ENCODE results near the gene TPM4. TPM values are rescaled to one million over a fixed set of nuclear protein-coding genes. Genes with fewer than 3 reads are reported as not detected.

Gene TPM4
- total and polyA plus RNA-seq, 11 donors, result 49.2 to 260 (median 92.1) TPM

DNA sequence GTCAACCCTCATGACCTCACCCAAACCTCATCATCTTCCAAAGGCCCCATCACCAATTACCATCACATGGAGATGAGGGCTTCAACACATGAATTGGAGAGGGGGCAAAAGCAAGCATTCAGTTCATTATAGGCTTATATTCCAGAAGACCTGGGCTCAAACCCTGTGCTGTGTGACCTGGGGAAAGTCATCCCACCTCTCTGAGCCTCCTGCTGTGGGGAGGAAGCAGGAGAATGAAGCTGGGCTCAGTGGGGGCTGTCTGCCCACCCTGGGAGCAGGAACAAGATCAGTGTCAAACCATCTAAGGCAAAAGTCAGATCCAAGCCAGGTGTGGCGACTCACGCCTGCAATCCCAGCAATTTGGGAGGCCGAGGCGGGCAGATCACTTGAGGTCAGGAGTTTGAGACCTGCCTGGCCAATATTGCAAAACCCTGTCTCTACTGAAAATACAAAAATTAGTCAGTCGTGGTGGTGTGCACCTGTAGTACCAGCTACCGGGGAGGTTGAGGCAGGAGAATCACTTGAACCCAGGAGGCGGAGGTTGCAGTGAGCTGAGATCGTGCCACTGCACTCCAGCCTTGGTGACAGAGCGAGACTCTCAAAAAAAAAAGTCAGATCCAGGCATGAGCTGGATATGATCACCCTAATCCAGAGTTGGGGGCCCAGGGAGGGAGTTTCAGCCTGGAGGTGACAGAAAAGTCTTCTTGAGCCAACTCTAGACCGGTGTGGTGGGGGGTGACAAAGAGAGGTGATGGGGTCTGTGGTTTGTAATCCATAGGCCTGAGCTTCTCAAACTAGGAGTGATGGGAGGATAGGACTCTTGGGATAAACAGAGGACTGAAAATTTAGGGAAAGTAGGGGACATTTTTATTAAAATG, 1.6 kb upstream of the TPM4 start:
- peaks cover 0 to 55% (median 34%) of the 10 kb centered on the region in 12 donors for H3K4me1 ChIP-seq
- intact Hi-C loops (cut with DNase I), result loop anchor here in 4 of 10 donors (5.0 kb wide), 1 partner anchor 38 kb away; the partner anchor contains the start of gene RAB8A (in 4 of the 4)
- 93 to 98% (median 96%) methylated on average over 10 of the region's 10 CpGs for WGBS, 4 donors
- DNase-seq (peak in 1 of 5 donors; percentile 18), ATAC-seq (no peak)
- no peaks in the 10 kb centered on the region for H3K36me3 ChIP-seq
- H3K4me3 ChIP-seq, result no peak overlapping the region
- peak overlapping the region in 9 of 12 donors; percentile 97 to 100 (median 100) for H3K27ac ChIP-seq
- peaks cover 0 to 6% (median 0%) of the 10 kb centered on the region in 9 donors for H3K27me3 ChIP-seq
- TF ChIP-seq POLR2A (IDR thresholded peaks at IDR 0.05), result no peak
- TF ChIP-seq, protein P1, sequence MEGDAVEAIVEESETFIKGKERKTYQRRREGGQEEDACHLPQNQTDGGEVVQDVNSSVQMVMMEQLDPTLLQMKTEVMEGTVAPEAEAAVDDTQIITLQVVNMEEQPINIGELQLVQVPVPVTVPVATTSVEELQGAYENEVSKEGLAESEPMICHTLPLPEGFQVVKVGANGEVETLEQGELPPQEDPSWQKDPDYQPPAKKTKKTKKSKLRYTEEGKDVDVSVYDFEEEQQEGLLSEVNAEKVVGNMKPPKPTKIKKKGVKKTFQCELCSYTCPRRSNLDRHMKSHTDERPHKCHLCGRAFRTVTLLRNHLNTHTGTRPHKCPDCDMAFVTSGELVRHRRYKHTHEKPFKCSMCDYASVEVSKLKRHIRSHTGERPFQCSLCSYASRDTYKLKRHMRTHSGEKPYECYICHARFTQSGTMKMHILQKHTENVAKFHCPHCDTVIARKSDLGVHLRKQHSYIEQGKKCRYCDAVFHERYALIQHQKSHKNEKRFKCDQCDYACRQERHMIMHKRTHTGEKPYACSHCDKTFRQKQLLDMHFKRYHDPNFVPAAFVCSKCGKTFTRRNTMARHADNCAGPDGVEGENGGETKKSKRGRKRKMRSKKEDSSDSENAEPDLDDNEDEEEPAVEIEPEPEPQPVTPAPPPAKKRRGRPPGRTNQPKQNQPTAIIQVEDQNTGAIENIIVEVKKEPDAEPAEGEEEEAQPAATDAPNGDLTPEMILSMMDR (IDR thresholded peaks at IDR 0.05), result no peak
- H3K9me3 ChIP-seq, result no peaks in the 10 kb centered on the region

DNA sequence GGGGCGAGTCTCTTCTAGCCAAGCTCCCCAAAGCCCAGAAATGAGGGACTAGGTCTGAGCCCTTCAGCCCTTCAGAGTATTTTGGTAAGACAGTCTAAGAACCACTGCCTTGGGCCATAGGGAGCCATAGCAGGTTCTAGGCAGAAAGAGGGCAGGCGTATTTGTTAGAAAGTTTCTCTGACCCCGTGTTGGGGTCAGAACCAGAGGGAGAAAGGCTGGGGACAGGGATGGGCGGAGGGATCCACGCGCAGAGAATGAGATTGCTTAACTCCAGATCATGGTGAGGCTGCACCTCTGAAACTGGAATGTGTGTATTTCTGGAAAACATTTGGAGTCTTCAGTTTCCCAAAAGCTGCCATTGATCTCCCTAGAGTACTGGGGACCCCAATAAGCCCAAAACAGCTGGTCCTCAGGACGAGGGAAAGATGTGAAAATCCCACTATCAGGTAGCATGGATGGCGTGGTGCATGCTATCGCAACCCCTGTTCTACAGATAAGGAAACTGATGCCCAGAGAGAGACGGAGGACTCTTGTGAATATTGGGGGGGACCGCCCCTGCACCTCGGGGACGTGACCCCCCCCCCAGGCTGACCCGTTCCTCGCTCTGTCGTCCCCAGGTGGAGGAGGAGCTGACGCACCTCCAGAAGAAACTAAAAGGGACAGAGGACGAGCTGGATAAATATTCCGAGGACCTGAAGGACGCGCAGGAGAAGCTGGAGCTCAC, 703 bp upstream of the TPM4 start:
- peaks cover 0 to 5% (median 2%) of the 10 kb centered on the region in 9 donors for H3K36me3 ChIP-seq
- DNase-seq, result peak in 1 of 5 donors; percentile 18
- ATAC-seq, result no peak
- WGBS, 4 donors, result 30 to 33% (median 32%) methylated on average over 21 of the region's 21 CpGs
- no peaks in the 10 kb centered on the region for H3K9me3 ChIP-seq
- peak overlapping the region; percentile 79 to 99 (median 96) for H3K4me3 ChIP-seq
- peak overlapping the region; percentile 97 to 100 (median 100) for H3K27ac ChIP-seq
- peaks cover 0 to 56% (median 34%) of the 10 kb centered on the region in 12 donors for H3K4me1 ChIP-seq
- intact Hi-C loops (cut with DNase I), result loop anchor here in 4 of 10 donors (5.0 kb wide), 1 partner anchor 37 kb away; the partner anchor contains the start of gene RAB8A (in 4 of the 4)
- no peak for TF ChIP-seq POLR2A (IDR thresholded peaks at IDR 0.05)
- TF ChIP-seq, protein P1 (IDR thresholded peaks at IDR 0.05), result no peak
- peaks cover 0 to 6% (median 0%) of the 10 kb centered on the region in 9 donors for H3K27me3 ChIP-seq

DNA sequence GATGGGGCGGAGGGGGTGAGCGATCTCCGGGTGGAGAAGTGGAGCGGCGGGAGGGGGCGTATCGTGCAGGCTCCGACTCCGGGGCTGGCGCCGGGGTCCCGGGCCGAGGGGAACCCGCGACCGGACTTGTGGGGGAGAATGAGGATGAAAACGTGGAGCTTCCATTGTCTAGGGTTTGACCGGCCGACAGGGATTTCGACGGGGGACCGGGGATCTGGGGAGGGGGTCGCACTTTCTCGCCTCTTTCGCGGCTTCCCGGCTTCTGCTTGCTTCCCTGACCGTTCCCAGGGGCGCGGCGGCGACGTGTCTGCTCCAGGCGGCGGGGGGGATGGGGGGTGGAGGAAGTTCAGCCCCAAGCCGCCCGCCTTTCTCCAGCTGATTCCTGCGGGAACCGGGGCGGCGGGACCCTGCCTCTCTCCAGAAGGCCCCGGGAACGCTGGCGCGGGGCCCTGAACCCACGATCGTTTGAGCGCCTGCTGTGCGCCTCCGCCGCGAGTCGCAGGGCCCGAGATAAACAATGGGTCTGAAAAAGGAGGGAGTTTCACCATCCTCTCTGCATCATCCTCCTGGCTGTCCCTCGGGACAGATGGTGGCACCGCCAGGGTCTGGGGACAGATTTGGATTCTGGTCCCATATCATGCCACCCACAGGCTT, 790 bp downstream of the TPM4 start:
- TF ChIP-seq POLR2A (IDR thresholded peaks at IDR 0.05), result no peak
- TF ChIP-seq, protein P1 (IDR thresholded peaks at IDR 0.05), result no peak
- H3K27ac ChIP-seq, result peak overlapping the region; percentile 97 to 100 (median 100)
- H3K9me3 ChIP-seq, result no peaks in the 10 kb centered on the region
- ATAC-seq, result peak in 1 of 4 donors; percentile 4
- peaks cover 0 to 20% (median 16%) of the 10 kb centered on the region in 9 donors for H3K36me3 ChIP-seq
- DNase-seq, result peak; percentile 39 to 76 (median 72)
- peaks cover 0 to 55% (median 31%) of the 10 kb centered on the region in 12 donors for H3K4me1 ChIP-seq
- 1 to 2% (median 1%) methylated on average over 44 to 56 of the region's 56 CpGs for WGBS, 4 donors
- intact Hi-C loops (cut with DNase I), result loop anchor here in 4 of 10 donors (5.0 kb wide), 1 partner anchor 35 kb away; the partner anchor contains the start of gene RAB8A (in 4 of the 4)
- peak overlapping the region; percentile 79 to 99 (median 96) for H3K4me3 ChIP-seq
- H3K27me3 ChIP-seq, result peaks cover 0 to 6% (median 0%) of the 10 kb centered on the region in 9 donors

Data from heart left ventricle (tissue), 16 donors.